K562 (cell line): ENCODE measurements around the gene UBE2E1. TPM values are rescaled to one million over a fixed set of nuclear protein-coding genes. Genes with fewer than 3 reads are reported as not detected.

Source experiments
- CEBPZ ChIP-seq: fragments of 150-350 bp; IDR thresholded peaks from 2 replicates; pipeline ENCODE4 v1.6.1; 2014; ENCODE audit warnings: low read depth, mild to moderate bottlenecking, low read length, borderline replicate concordance
- CREB1 ChIP-seq, 2 experiments: sonication (generic) in 1 of 2; formaldehyde crosslinking in 1 of 2; IDR thresholded peaks; 2 replicates each; pipeline versions ENCODE4 v1.6.1 to v1.8.0; 2012 to 2022; ENCODE audit warnings: inconsistent platforms in 1 of 2, mild to moderate bottlenecking in 1 of 2, missing genetic modification reagents in 1 of 2, moderate library complexity in 1 of 2
- DNMT1 ChIP-seq: fragments of 450-650 bp; IDR thresholded peaks from 2 replicates; pipeline ENCODE4 v1.6.1; 2016; ENCODE audit warnings: antibody characterized with exemption, mild to moderate bottlenecking
- polyA plus RNA-seq, 8 experiments: library from polyadenylated mRNA; depleted of rRNA in 4 of 8; stranded (reverse) in 5 of 8; unstranded in 3 of 8; fragments of >200 nt; fragmentation: Nextera tagmentation in 2 of 8; fragmentation: Illumina TruSeq in 1 of 8; extraction: Ambion mirVana in 2 of 8; extraction: Trizol in 1 of 8; gene quantifications; 2 replicates each; pipeline versions ENCODE4 v1.2.1 to v1.2.3, GENCODE V29; 2011 to 2014; ENCODE audit warnings: inconsistent platforms in 1 of 8, missing spikeins in 1 of 8
- total RNA-seq, 7 experiments: library from RNA; depleted of rRNA in 6 of 7; stranded (reverse); fragments of >200 nt in 6 of 7; fragmentation: Illumina TruSeq in 2 of 7; extraction: Trizol in 2 of 7; gene quantifications; 2 replicates each; pipeline versions ENCODE4 v1.2.1 to v1.2.3, GENCODE V29; 2011 to 2021; ENCODE audit warnings: low replicate concordance in 1 of 7
- TF ChIP-seq, protein P1 (sequence below): fragments of 250-450 bp; sonication (Bioruptor Pico); IDR thresholded peaks from 2 replicates; pipeline ENCODE4 v1.4.0; 2020

Gene UBE2E1
- total and polyA plus RNA-seq, 9 of the 15 experiments (the other 6 are each of a cell fraction or from before 2014, with no cell fraction given) = 54.4 to 294 (median 165) TPM

DNA sequence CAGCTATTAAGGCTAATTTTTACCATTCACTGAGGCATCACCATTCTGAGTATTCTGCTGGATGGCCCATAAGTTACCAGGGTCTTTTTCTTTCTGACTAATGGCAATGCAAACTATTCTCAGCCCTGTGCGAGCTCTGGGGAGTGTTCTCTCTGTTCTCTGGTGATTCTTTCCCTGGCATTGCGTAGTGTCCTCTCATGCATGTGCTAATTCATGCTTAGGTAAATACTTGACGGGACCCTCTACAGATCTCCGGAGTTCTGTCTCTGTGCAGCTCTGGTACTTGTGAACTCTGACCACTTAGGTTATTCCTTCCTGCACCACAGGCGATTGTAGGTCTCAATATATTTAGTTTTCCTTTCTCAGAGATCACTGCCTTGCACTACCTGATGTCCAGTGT lies 34.8 kb downstream of the UBE2E1 start (continued):
- TF ChIP-seq CEBPZ = no peak
- TF ChIP-seq, protein P1, sequence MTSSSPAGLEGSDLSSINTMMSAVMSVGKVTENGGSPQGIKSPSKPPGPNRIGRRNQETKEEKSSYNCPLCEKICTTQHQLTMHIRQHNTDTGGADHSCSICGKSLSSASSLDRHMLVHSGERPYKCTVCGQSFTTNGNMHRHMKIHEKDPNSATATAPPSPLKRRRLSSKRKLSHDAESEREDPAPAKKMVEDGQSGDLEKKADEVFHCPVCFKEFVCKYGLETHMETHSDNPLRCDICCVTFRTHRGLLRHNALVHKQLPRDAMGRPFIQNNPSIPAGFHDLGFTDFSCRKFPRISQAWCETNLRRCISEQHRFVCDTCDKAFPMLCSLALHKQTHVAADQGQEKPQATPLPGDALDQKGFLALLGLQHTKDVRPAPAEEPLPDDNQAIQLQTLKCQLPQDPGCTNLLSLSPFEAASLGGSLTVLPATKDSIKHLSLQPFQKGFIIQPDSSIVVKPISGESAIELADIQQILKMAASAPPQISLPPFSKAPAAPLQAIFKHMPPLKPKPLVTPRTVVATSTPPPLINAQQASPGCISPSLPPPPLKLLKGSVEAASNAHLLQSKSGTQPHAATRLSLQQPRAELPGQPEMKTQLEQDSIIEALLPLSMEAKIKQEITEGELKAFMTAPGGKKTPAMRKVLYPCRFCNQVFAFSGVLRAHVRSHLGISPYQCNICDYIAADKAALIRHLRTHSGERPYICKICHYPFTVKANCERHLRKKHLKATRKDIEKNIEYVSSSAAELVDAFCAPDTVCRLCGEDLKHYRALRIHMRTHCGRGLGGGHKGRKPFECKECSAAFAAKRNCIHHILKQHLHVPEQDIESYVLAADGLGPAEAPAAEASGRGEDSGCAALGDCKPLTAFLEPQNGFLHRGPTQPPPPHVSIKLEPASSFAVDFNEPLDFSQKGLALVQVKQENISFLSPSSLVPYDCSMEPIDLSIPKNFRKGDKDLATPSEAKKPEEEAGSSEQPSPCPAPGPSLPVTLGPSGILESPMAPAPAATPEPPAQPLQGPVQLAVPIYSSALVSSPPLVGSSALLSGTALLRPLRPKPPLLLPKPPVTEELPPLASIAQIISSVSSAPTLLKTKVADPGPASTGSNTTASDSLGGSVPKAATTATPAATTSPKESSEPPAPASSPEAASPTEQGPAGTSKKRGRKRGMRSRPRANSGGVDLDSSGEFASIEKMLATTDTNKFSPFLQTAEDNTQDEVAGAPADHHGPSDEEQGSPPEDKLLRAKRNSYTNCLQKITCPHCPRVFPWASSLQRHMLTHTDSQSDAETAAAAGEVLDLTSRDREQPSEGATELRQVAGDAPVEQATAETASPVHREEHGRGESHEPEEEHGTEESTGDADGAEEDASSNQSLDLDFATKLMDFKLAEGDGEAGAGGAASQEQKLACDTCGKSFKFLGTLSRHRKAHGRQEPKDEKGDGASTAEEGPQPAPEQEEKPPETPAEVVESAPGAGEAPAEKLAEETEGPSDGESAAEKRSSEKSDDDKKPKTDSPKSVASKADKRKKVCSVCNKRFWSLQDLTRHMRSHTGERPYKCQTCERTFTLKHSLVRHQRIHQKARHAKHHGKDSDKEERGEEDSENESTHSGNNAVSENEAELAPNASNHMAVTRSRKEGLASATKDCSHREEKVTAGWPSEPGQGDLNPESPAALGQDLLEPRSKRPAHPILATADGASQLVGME (CRISPR knock-in tag) = no peak
- TF ChIP-seq CREB1 (IDR thresholded peaks at IDR 0.05) = no peak
- no peak for TF ChIP-seq CREB1 (CRISPR knock-in tag; IDR thresholded peaks at IDR 0.05)
- TF ChIP-seq DNMT1 = no peak
